ENCODE data around the gene TICAM2. TPM values are rescaled to one million over a fixed set of nuclear protein-coding genes. Genes with fewer than 3 reads are reported as not detected.
A peak's percentile ranks its signal among the peaks of the same experiment; 100 is the strongest.

Gene TICAM2
- total and polyA plus RNA-seq, 4 donors, result 1.5 to 5.8 (median 2.5) TPM

- H3K27me3 ChIP-seq (ENCODE audit: control insufficient read depth in 3 of 3, insufficient read depth in 3 of 3, low read length in 2 of 3), result no peaks in the 10 kb centered on the region
- H3K4me3 ChIP-seq, result no peak overlapping the region
- 47 to 59% methylated on average over 2 of the region's 2 CpGs for WGBS, 2 donors
- H3K9ac ChIP-seq (ENCODE audit: insufficient read depth in 1 of 2, low read length in 2 of 2), result no peak overlapping the region
- no peak overlapping the region for H3K27ac ChIP-seq (ENCODE audit: low read depth in 1 of 2, low read length in 1 of 2)
- TF ChIP-seq CTCF (IDR thresholded peaks at IDR 0.05; ENCODE audit: control extremely low read depth, extremely low read depth), result no peak
- peaks cover 0 to 13% (median 0%) of the 10 kb centered on the region in 5 donors for H3K4me1 ChIP-seq (ENCODE audit: control insufficient read depth in 5 of 5, insufficient read depth in 5 of 5, low read length in 5 of 5)
- DNase-seq (no peak), ATAC-seq (ENCODE audit: insufficient read depth, low FRiP score) (no peak)
- no peaks in the 10 kb centered on the region for H3K9me3 ChIP-seq (ENCODE audit: control insufficient read depth in 4 of 4, insufficient read depth in 3 of 4, low read length in 3 of 4)
- peaks cover 0 to 10% (median 5%) of the 10 kb centered on the region in 4 donors for H3K36me3 ChIP-seq (ENCODE audit: control insufficient read depth in 4 of 4, insufficient read depth in 4 of 4, low read length in 4 of 4)
Observed at GRCh38 chr5:115532517-115532916, 69.8 kb downstream of the TICAM2 start.

- peaks cover 0 to 14% (median 0%) of the 10 kb centered on the region in 5 donors for H3K4me1 ChIP-seq (ENCODE audit: control insufficient read depth in 5 of 5, insufficient read depth in 5 of 5, low read length in 5 of 5)
- DNase-seq (no peak), ATAC-seq (ENCODE audit: insufficient read depth, low FRiP score) (no peak)
- H3K36me3 ChIP-seq (ENCODE audit: control insufficient read depth in 4 of 4, insufficient read depth in 4 of 4, low read length in 4 of 4), result peaks cover 0 to 10% (median 4%) of the 10 kb centered on the region in 4 donors
- WGBS, 2 donors, result 66 to 90% methylated on average over 1 of the region's 1 CpG
- H3K9ac ChIP-seq (ENCODE audit: insufficient read depth in 1 of 2, low read length in 2 of 2), result no peak overlapping the region
- TF ChIP-seq CTCF (IDR thresholded peaks at IDR 0.05; ENCODE audit: control extremely low read depth, extremely low read depth), result no peak
- H3K27ac ChIP-seq (ENCODE audit: low read depth in 1 of 2, low read length in 1 of 2), result no peak overlapping the region
- H3K27me3 ChIP-seq (ENCODE audit: control insufficient read depth in 3 of 3, insufficient read depth in 3 of 3, low read length in 2 of 3), result no peaks in the 10 kb centered on the region
- H3K4me3 ChIP-seq, result no peak overlapping the region
- no peaks in the 10 kb centered on the region for H3K9me3 ChIP-seq (ENCODE audit: control insufficient read depth in 4 of 4, insufficient read depth in 3 of 4, low read length in 3 of 4)
Observed at GRCh38 chr5:115531787-115532367, 70.4 kb downstream of the TICAM2 start.

GRCh38 chr5:115531380-115531779 lies 70.9 kb downstream of the TICAM2 start:
- Histone ChIP-seq H3K9me3 (ENCODE audit: control insufficient read depth in 4 of 4, insufficient read depth in 3 of 4, low read length in 3 of 4) (no peaks in the 10 kb centered on the region), H3K9ac (ENCODE audit: insufficient read depth in 1 of 2, low read length in 2 of 2) (no peak overlapping the region), H3K27ac (ENCODE audit: low read depth in 1 of 2, low read length in 1 of 2) (no peak overlapping the region), H3K27me3 (ENCODE audit: control insufficient read depth in 3 of 3, insufficient read depth in 3 of 3, low read length in 2 of 3) (no peaks in the 10 kb centered on the region), H3K4me1 (ENCODE audit: control insufficient read depth in 5 of 5, insufficient read depth in 5 of 5, low read length in 5 of 5) (peaks cover 0 to 18% (median 0%) of the 10 kb centered on the region in 5 donors), H3K4me3 (no peak overlapping the region), H3K36me3 (ENCODE audit: control insufficient read depth in 4 of 4, insufficient read depth in 4 of 4, low read length in 4 of 4) (peaks cover 0 to 10% (median 4%) of the 10 kb centered on the region in 4 donors)
- no peak for ATAC-seq (ENCODE audit: insufficient read depth, low FRiP score)
- 96 to 97% methylated on average over 3 of the region's 3 CpGs for WGBS, 2 donors
- no peak for TF ChIP-seq CTCF (IDR thresholded peaks at IDR 0.05; ENCODE audit: control extremely low read depth, extremely low read depth)
- no peak for DNase-seq

GRCh38 chr5:115530426-115530825 lies 71.9 kb downstream of the TICAM2 start:
- no peak overlapping the region for H3K9ac ChIP-seq (ENCODE audit: insufficient read depth in 1 of 2, low read length in 2 of 2)
- H3K4me1 ChIP-seq (ENCODE audit: control insufficient read depth in 5 of 5, insufficient read depth in 5 of 5, low read length in 5 of 5), result peaks cover 0 to 16% (median 0%) of the 10 kb centered on the region in 5 donors
- no peak for TF ChIP-seq CTCF (IDR thresholded peaks at IDR 0.05; ENCODE audit: control extremely low read depth, extremely low read depth)
- ATAC-seq (ENCODE audit: insufficient read depth, low FRiP score) (no peak), DNase-seq (no peak)
- H3K9me3 ChIP-seq (ENCODE audit: control insufficient read depth in 4 of 4, insufficient read depth in 3 of 4, low read length in 3 of 4), result no peaks in the 10 kb centered on the region
- H3K36me3 ChIP-seq (ENCODE audit: control insufficient read depth in 4 of 4, insufficient read depth in 4 of 4, low read length in 4 of 4), result peaks cover 0 to 8% (median 4%) of the 10 kb centered on the region in 4 donors
- H3K4me3 ChIP-seq, result no peak overlapping the region
- no peaks in the 10 kb centered on the region for H3K27me3 ChIP-seq (ENCODE audit: control insufficient read depth in 3 of 3, insufficient read depth in 3 of 3, low read length in 2 of 3)
- 77 to 83% methylated on average over 3 of the region's 3 CpGs for WGBS, 2 donors
- H3K27ac ChIP-seq (ENCODE audit: low read depth in 1 of 2, low read length in 1 of 2), result peak overlapping the region in 1 of 2 donors; percentile 33

Data from lung (tissue), 12 donors.